CMK (cell line): ENCODE data around the gene CCDC102A.
A peak's percentile ranks its signal among the peaks of the same experiment; 100 is the strongest.
"Not testable (repeated sequence)": the region's sequence is repeated elsewhere in the genome, so short reads cannot be mapped to it uniquely, and the experiment has no call there.

ENCODE experiments used
- DNase-seq: peaks from one replicate; pipeline ENCODE4 v3.0.0-alpha.2; 2010; ENCODE audit warnings: low read depth

The CCDC102A gene

GRCh38 chr16:57536306-57537193 lies at the start of gene CCDC102A:
Gene CCDC102A, minus strand, starts transcription at chr16:57536571. Its CDS starts 7,394 bp downstream, at chr16:57529177.
- no peak for DNase-seq

GRCh38 chr16:57585051-57585687 lies 48.8 kb upstream of the CCDC102A start:
- DNase-seq = no peak

DNA sequence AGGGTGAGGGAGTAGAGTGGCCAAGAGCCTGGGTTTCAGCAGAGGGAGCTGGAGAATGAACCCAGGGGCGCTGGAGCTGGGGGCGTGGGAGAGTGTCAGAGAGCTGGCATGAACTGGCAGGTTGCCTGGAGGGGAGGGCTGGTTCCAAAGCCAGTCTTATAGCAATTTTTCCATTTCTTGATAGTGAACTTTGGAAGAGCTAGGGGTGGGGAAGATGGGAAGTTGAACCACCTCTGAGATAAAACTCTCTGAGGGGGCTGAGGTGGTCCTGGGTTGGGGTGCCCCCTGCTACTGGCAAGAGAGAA lies 42.9 kb upstream of the CCDC102A start:
- no peak for DNase-seq

DNA sequence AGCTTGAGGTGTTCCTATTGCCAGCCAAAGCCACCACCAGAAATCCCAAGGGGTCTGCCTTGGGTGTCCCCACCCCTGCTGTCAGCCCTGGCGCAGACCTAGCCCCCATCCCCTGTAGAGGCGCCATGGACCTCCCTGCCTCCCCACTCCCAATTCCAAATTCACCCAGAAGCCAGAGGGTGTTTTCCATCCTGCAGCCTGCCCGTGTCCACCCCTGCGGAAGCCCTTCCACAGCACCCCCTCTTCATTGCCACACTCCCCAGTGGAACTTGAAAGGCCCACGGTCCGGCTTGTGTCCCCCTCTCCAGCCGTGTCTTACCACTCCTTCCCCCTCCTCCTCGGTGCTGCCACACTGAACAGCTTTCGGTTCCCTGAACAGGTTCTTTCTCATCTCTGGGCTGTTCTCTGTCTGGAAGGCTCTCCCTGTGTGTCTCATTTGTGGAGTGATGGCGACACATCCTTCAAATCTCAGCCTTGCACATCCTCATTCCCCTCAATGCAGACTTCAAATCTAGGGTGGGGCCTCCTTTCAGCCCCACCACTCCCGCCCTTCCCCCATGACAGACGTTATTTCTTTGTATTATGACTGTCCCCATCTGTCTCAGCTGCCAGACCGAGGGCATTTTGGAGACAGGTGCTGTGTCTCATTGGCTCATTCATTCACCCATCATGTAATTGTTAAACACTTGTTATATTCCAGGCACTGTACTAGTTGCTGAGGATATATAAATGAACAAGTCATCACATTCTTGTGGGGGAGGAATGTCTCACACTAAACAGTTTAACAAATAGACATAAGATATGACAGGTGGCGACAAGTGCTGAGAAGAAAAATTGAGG lies 42.4 kb upstream of the CCDC102A start:
- no peak for DNase-seq

GRCh38 chr16:57577691-57578224 lies 41.4 kb upstream of the CCDC102A start:
- DNase-seq = peak; percentile 92

DNA sequence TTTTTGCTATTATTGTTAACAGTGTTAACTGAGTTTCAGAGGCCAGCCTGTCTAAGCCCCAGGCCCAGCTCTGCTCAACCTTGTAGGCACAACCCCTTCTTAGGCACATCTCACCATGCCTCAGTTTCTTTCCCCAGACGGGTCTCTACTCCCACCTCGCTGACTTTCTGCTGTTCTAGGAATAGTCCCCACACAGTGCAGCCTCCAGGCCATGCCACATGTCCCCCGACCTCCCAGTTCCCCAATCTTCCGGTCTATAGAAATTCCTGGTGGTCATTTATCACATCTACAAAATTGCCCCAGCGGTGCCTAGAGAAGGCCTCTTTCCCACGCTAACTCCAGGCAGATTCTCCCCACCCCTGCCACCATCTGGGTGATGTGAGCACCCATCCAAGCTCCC lies 40.8 kb upstream of the CCDC102A start:
- no peak for DNase-seq

DNA sequence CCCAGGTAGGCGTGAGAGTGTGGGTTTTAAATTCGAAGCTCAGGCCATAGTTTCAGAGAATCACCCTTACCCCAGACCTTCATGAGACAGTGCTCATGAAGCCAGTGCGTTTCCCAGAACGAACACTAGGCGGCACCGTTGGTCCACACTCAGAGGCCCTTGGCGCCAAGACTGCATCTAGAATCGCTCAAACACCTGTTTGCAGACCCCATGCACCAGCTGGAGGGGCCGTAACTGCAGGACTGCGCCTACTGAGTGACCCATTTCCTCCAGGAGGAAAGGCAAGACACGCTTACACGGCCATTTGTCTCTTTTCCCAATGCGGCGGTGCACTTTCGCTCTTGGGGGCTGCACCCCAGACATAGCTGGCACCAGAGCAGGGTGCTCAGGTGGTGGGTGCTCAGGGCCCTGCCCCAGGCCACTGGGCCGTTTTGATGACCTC lies 40.1 kb upstream of the CCDC102A start:
- DNase-seq = peak; percentile 77

GRCh38 chr16:57575468-57576277 lies 39.3 kb upstream of the CCDC102A start:
- no peak for DNase-seq

- no peak for DNase-seq
Measured at GRCh38 chr16:57574646-57575467, 38.5 kb upstream of the CCDC102A start.

DNA sequence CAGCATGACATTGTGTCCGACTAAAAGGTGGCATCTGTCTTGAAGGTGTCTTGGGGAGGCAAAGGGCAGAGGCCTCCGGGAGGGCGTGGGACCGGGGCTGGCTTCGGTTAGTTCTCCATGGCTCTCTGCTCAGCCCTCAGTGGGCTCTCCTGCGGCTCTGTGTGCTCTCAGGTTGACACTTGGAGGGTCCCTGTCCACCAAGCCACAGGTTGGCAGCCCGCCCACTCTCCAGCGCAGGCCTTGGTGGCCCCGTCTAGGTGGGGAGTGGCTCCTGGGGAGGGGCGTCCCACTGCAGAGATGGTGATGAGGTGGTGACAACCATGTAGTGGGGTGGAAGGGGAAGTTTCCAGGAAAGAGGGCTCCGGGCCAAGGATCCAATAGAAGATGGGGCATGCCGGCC lies 37.7 kb upstream of the CCDC102A start:
- DNase-seq = no peak

- no peak for DNase-seq
Measured at GRCh38 chr16:57572978-57573728, 36.8 kb upstream of the CCDC102A start.

GRCh38 chr16:57571098-57571497 lies 34.7 kb upstream of the CCDC102A start:
- DNase-seq = no peak

GRCh38 chr16:57570301-57571070 lies 34.1 kb upstream of the CCDC102A start:
- DNase-seq = no peak

DNA sequence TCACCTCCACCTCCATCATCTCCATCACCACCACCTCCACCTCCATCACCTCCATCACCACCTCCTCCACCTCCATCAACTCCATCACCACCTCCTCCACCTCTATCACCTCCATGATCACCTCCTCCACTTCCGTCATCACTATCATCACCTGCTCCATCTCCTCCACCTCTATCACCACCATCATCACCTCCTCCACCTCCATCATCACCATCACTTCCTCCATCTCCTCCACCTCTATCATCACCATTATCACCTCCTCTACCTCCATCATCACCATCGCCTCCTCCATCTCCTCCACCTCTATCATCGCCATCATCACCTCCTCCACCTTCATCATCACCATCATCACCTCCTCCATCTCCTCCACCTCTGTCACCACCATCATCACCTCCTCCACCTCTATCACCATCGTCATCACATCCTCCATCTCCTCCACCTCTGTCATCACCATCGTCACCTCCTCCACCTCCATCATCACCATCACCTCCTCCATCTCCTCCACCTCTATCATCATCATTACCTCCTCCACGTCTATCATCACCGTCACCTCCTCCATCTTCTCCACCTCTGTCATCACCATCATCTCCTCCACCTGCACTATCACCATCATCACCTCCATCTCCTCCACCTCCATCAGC lies 33.1 kb upstream of the CCDC102A start:
- DNase-seq = no peak

- DNase-seq = not testable (repeated sequence)
Measured at GRCh38 chr16:57568772-57569171, 32.4 kb upstream of the CCDC102A start.

GRCh38 chr16:57568173-57568678 lies 31.9 kb upstream of the CCDC102A start:
- no peak for DNase-seq

DNA sequence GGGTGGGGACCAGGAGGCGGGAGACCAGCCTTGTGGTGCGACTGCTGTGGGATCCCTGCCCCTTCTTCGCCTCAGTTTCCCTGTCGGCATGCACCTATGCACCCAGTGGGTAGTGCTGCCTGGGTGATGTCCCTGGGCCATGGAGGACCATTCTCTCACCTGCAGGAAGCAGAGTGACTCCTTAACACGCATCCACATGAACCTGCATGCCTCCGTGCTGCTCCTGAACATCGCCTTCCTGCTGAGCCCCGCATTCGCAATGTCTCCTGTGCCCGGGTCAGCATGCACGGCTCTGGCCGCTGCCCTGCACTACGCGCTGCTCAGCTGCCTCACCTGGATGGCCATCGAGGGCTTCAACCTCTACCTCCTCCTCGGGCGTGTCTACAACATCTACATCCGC lies 31.3 kb upstream of the CCDC102A start:
- DNase-seq = no peak

DNA sequence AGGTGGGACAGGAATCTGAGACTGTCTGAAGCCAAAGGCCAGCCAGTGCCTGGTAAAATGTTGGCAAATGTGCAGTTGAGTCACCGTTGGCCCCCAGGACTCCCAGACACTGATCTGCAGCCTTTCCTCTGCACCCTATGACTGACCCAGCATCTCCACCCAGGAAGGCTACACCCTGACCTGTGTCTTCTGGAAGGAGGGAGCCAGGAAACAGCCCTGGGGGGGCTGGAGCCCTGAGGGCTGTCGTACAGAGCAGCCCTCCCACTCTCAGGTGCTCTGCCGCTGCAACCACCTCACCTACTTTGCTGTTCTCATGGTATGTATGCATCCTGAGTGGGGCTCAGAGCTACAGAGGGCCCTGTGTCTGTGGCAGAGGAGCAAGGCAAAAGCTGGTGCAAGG lies 30.1 kb upstream of the CCDC102A start:
- no peak for DNase-seq
